ENCODE results near the gene IRF4.

IRF4 gene

DNA sequence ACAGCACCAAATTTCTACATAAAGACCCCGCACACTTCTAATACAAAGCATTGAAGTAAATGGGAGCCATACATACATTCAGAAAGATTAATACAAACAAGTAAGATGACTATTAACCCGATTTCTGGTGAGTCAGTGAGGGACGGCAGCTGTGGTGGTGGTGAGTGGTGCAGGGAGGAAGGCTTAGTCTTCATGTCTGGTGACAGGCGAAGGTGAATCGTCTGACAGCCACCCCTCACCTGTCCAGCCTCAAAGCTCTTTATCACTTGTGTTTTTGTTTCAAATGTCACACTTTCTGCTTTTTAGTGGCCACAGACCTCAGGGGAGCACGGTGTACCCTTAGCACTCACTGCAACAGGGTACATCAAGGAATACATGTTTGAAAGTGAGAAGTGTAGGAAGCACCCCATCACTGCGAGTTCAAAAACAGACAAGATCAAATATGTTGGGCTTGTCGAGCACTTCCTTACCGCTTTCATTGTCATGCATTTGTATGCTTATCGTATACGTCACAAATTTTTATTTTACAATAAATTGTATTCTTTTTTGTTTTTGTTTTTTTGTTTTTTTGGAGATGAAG is 63.5 kb downstream of the IRF4 start:
- H3K4me3 ChIP-seq (ENCODE audit: insufficient read depth, low read length, poor library complexity, severe bottlenecking), result no peak overlapping the region
- H2AFZ ChIP-seq (ENCODE audit: low read depth, low read length, severe bottlenecking), result no peak overlapping the region
- no peak overlapping the region for H3K9ac ChIP-seq (ENCODE audit: low read length)
- H3K79me2 ChIP-seq (ENCODE audit: insufficient read depth, low read length), result no peaks in the 10 kb centered on the region
- H3K27ac ChIP-seq (ENCODE audit: low read depth, low read length), result no peak overlapping the region
- TF ChIP-seq EZH2phosphoT487 (conservative IDR thresholded peaks at IDR 0.05; ENCODE audit: low read length), result no peak
- no peak for TF ChIP-seq CTCF (IDR thresholded peaks at IDR 0.05; ENCODE audit: insufficient read depth, low read length, poor library complexity, severe bottlenecking)
- no peaks in the 10 kb centered on the region for H3K36me3 ChIP-seq (ENCODE audit: low read length)
- H3K27me3 ChIP-seq (ENCODE audit: low read length), result 0 out of 2 replicates have a peak, but pooled peaks cover 5% of the 10 kb centered on the region
- no peaks in the 10 kb centered on the region for H3F3A ChIP-seq (ENCODE audit: insufficient read depth)
- H3K4me2 ChIP-seq (ENCODE audit: low read depth, low read length, poor library complexity, severe bottlenecking), result no peak overlapping the region
- H3K9me2 ChIP-seq (replicated peaks; ENCODE audit: insufficient read depth, low read length), result no peaks in the 10 kb centered on the region
- H4K20me1 ChIP-seq (ENCODE audit: low read depth, low read length), result no peaks in the 10 kb centered on the region
- H3K9me3 ChIP-seq (ENCODE audit: insufficient read depth, low read length), result no peaks in the 10 kb centered on the region

DNA sequence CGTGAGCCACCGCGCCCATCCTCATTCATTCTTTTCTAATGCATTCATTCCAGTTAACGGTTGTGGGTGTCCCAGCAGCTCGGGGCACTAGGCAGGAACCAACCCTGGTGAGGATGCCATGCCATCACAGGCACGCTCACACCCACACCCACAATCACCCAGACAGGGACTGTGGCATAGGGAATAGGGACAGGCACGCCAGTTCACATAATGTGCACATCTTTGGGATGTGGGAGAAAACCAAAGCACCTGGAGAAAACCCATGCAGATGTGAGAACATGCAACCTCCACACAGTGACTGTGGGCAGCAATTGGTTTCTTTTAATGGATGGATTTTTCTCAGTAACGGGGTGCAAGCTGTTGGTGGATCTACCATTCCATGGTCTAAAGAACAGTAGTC is 64.3 kb downstream of the IRF4 start:
- TF ChIP-seq CTCF (IDR thresholded peaks at IDR 0.05; ENCODE audit: insufficient read depth, low read length, poor library complexity, severe bottlenecking) (no peak), EZH2phosphoT487 (conservative IDR thresholded peaks at IDR 0.05; ENCODE audit: low read length) (no peak)
- H3K4me2 ChIP-seq (ENCODE audit: low read depth, low read length, poor library complexity, severe bottlenecking), result no peak overlapping the region
- H3K36me3 ChIP-seq (ENCODE audit: low read length), result no peaks in the 10 kb centered on the region
- H3K9me3 ChIP-seq (ENCODE audit: insufficient read depth, low read length), result no peaks in the 10 kb centered on the region
- no peaks in the 10 kb centered on the region for H3K9me2 ChIP-seq (replicated peaks; ENCODE audit: insufficient read depth, low read length)
- H3F3A ChIP-seq (ENCODE audit: insufficient read depth), result no peaks in the 10 kb centered on the region
- 0 out of 2 replicates have a peak, but pooled peaks cover 5% of the 10 kb centered on the region for H3K27me3 ChIP-seq (ENCODE audit: low read length)
- no peaks in the 10 kb centered on the region for H3K79me2 ChIP-seq (ENCODE audit: insufficient read depth, low read length)
- no peak overlapping the region for H3K9ac ChIP-seq (ENCODE audit: low read length)
- H3K27ac ChIP-seq (ENCODE audit: low read depth, low read length), result no peak overlapping the region
- no peak overlapping the region for H3K4me3 ChIP-seq (ENCODE audit: insufficient read depth, low read length, poor library complexity, severe bottlenecking)
- no peak overlapping the region for H2AFZ ChIP-seq (ENCODE audit: low read depth, low read length, severe bottlenecking)
- H4K20me1 ChIP-seq (ENCODE audit: low read depth, low read length), result no peaks in the 10 kb centered on the region

GRCh38 chr6:456358-456867 is 64.9 kb downstream of the IRF4 start:
- no peaks in the 10 kb centered on the region for H3K36me3 ChIP-seq (ENCODE audit: low read length)
- no peaks in the 10 kb centered on the region for H4K20me1 ChIP-seq (ENCODE audit: low read depth, low read length)
- TF ChIP-seq EZH2phosphoT487 (conservative IDR thresholded peaks at IDR 0.05; ENCODE audit: low read length) (no peak), CTCF (IDR thresholded peaks at IDR 0.05; ENCODE audit: insufficient read depth, low read length, poor library complexity, severe bottlenecking) (no peak)
- H3K79me2 ChIP-seq (ENCODE audit: insufficient read depth, low read length), result no peaks in the 10 kb centered on the region
- no peaks in the 10 kb centered on the region for H3K9me2 ChIP-seq (replicated peaks; ENCODE audit: insufficient read depth, low read length)
- no peaks in the 10 kb centered on the region for H3K9me3 ChIP-seq (ENCODE audit: insufficient read depth, low read length)
- 0 out of 2 replicates have a peak, but pooled peaks cover 5% of the 10 kb centered on the region for H3K27me3 ChIP-seq (ENCODE audit: low read length)
- H3K27ac ChIP-seq (ENCODE audit: low read depth, low read length), result no peak overlapping the region
- no peak overlapping the region for H3K9ac ChIP-seq (ENCODE audit: low read length)
- H3K4me3 ChIP-seq (ENCODE audit: insufficient read depth, low read length, poor library complexity, severe bottlenecking), result no peak overlapping the region
- no peak overlapping the region for H2AFZ ChIP-seq (ENCODE audit: low read depth, low read length, severe bottlenecking)
- no peak overlapping the region for H3K4me2 ChIP-seq (ENCODE audit: low read depth, low read length, poor library complexity, severe bottlenecking)
- no peaks in the 10 kb centered on the region for H3F3A ChIP-seq (ENCODE audit: insufficient read depth)
